Hindlimb muscle (tissue), 1 donor: Measurements from ENCODE around the gene OLA1. TPM values are rescaled to one million over a fixed set of nuclear protein-coding genes. Genes with fewer than 3 reads are reported as not detected.

Experiments
- DNase-seq: peaks from one replicate; pipeline ENCODE4 v3.0.0-alpha.2; 2013
- polyA plus RNA-seq: library from polyadenylated mRNA; unstranded; fragments of 120-200 nt; gene quantifications from one replicate; pipeline ENCODE4 v1.2.1, GENCODE V29; 2013; ENCODE audit not compliant: insufficient read length

OLA1 gene
- polyA plus RNA-seq, 1 donor, result 221 TPM

- no peak for DNase-seq
Observed at GRCh38 chr2:174224125-174224524, 24.2 kb downstream of the OLA1 start.

GRCh38 chr2:174223388-174223787 lies 24.9 kb downstream of the OLA1 start:
- no peak for DNase-seq

GRCh38 chr2:174222154-174222553 lies 26.2 kb downstream of the OLA1 start:
- no peak for DNase-seq

- DNase-seq, result no peak
Observed at GRCh38 chr2:174219321-174219720, 29.0 kb downstream of the OLA1 start.

GRCh38 chr2:174218773-174219172 lies 29.6 kb downstream of the OLA1 start:
- no peak for DNase-seq

GRCh38 chr2:174217869-174218268 lies 30.5 kb downstream of the OLA1 start:
- no peak for DNase-seq

GRCh38 chr2:174211954-174212353 lies 36.4 kb downstream of the OLA1 start:
- no peak for DNase-seq

- no peak for DNase-seq
Observed at GRCh38 chr2:174210862-174211261, 37.5 kb downstream of the OLA1 start.

- no peak for DNase-seq
Observed at GRCh38 chr2:174209325-174209724, 39.0 kb downstream of the OLA1 start.

- no peak for DNase-seq
Observed at GRCh38 chr2:174208026-174208425, 40.3 kb downstream of the OLA1 start.

GRCh38 chr2:174205562-174205961 lies 42.8 kb downstream of the OLA1 start:
- DNase-seq, result no peak

- DNase-seq, result no peak
Observed at GRCh38 chr2:174202188-174202587, 46.1 kb downstream of the OLA1 start.

GRCh38 chr2:174198846-174199564 lies 49.3 kb downstream of the OLA1 start:
- DNase-seq, result no peak

GRCh38 chr2:174195253-174195652 lies 53.1 kb downstream of the OLA1 start:
- DNase-seq, result no peak

- no peak for DNase-seq
Observed at GRCh38 chr2:174193737-174194136, 54.6 kb downstream of the OLA1 start.

- no peak for DNase-seq
Observed at GRCh38 chr2:174192664-174193063, 55.7 kb downstream of the OLA1 start.

- DNase-seq, result no peak
Observed at GRCh38 chr2:174191342-174192074, 56.8 kb downstream of the OLA1 start.

GRCh38 chr2:174184915-174185314 lies 63.4 kb downstream of the OLA1 start:
- DNase-seq, result no peak

GRCh38 chr2:174184504-174184903 lies 63.8 kb downstream of the OLA1 start:
- no peak for DNase-seq

- no peak for DNase-seq
Observed at GRCh38 chr2:174183076-174183475, 65.3 kb downstream of the OLA1 start.

GRCh38 chr2:174181368-174181767 lies 67.0 kb downstream of the OLA1 start:
- DNase-seq, result no peak

GRCh38 chr2:174180726-174181236 lies 67.6 kb downstream of the OLA1 start:
- no peak for DNase-seq

- no peak for DNase-seq
Observed at GRCh38 chr2:174180165-174180724, 68.1 kb downstream of the OLA1 start.
